Choroid plexus epithelial cell (primary cell): ENCODE measurements around the gene GPX1.
A peak's percentile ranks its signal among the peaks of the same experiment; 100 is the strongest.
"Not testable (repeated sequence)": the region's sequence is repeated elsewhere in the genome, so short reads cannot be mapped to it uniquely, and the experiment has no call there.

Experiments used
- DNase-seq: peaks from one replicate; pipeline ENCODE4 v3.0.0-alpha.2; 2010; ENCODE audit warnings: low read depth
- H3K4me3 ChIP-seq: 2 replicates; pipeline ENCODE4 v1.5.1; 2011; ENCODE audit warnings: low read depth, mild to moderate bottlenecking, control low read depth, low read length, moderate library complexity
- CTCF ChIP-seq: conservative IDR thresholded peaks from 2 replicates; pipeline ENCODE4 v1.5.1; 2011; ENCODE audit warnings: low read depth, mild to moderate bottlenecking, control low read depth, inconsistent platforms, low read length, moderate library complexity

The GPX1 gene

GRCh38 chr3:49341996-49342395 is 16.2 kb downstream of the GPX1 start:
- DNase-seq, result no peak
- no peak for TF ChIP-seq CTCF
- no peak overlapping the region for H3K4me3 ChIP-seq

- TF ChIP-seq CTCF, result peak; percentile 80
- H3K4me3 ChIP-seq, result peak within 1 kb of the TSS; percentile 84
- DNase-seq, result peak; percentile 94
These were observed 18.0 kb downstream of the GPX1 start, which contains the start of gene USP4 for GRCh38 chr3:49339941-49340800. TSS of gene USP4 (minus strand) at chr3:49340053. CDS start at chr3:49340024, 29 bp downstream.

GRCh38 chr3:49339581-49339940 is 18.6 kb downstream of the GPX1 start:
- no peak for TF ChIP-seq CTCF
- peak overlapping the region; percentile 84 for H3K4me3 ChIP-seq
- DNase-seq, result no peak

- no peak for DNase-seq
- TF ChIP-seq CTCF, result no peak
- H3K4me3 ChIP-seq, result no peak overlapping the region
These were observed 24.1 kb downstream of the GPX1 start for GRCh38 chr3:49333916-49334633.

- H3K4me3 ChIP-seq, result no peak overlapping the region
- no peak for DNase-seq
- TF ChIP-seq CTCF, result no peak
These were observed 25.1 kb downstream of the GPX1 start for GRCh38 chr3:49333091-49333490.

GRCh38 chr3:49329186-49329585 is 29.0 kb downstream of the GPX1 start:
- no peak for DNase-seq

GRCh38 chr3:49328350-49328749 is 29.8 kb downstream of the GPX1 start:
- not testable (repeated sequence) for DNase-seq, H3K4me3 ChIP-seq

More at GRCh38 chr3:49329186-49329585, 29.0 kb downstream of the GPX1 start:
- TF ChIP-seq CTCF, result no peak
- no peak overlapping the region for H3K4me3 ChIP-seq
